LNCAP (cell line): ENCODE measurements around the gene LIN7A.

Experiments used
- CTCF ChIP-seq: fragments of 450-650 bp; IDR thresholded peaks from 2 replicates; pipeline ENCODE4 v1.5.1; 2017; ENCODE audit warnings: mild to moderate bottlenecking

LIN7A gene

DNA sequence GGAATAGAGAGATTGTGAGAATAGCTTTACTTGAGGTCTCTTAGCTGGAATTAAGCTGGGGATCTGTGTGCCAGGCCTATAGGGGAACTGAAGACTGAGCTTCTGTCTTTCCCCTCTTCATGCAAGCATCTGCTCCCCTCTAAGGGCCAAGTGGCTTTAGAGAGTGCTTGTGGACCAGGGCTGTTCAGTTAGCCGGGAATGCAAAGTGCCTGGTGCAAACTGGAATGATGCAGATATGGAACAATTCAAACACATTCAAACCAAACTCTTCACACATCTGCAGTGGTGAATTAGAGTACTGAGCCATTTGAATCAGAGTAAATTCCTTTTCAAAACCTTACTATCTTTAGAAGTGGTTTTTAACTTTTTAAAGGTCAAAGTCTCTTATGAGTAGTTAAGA lies 99.0 kb downstream of the LIN7A start:
- TF ChIP-seq CTCF, result no peak

- TF ChIP-seq CTCF, result no peak
Observed at GRCh38 chr12:80838024-80838658, 99.6 kb downstream of the LIN7A start.

DNA sequence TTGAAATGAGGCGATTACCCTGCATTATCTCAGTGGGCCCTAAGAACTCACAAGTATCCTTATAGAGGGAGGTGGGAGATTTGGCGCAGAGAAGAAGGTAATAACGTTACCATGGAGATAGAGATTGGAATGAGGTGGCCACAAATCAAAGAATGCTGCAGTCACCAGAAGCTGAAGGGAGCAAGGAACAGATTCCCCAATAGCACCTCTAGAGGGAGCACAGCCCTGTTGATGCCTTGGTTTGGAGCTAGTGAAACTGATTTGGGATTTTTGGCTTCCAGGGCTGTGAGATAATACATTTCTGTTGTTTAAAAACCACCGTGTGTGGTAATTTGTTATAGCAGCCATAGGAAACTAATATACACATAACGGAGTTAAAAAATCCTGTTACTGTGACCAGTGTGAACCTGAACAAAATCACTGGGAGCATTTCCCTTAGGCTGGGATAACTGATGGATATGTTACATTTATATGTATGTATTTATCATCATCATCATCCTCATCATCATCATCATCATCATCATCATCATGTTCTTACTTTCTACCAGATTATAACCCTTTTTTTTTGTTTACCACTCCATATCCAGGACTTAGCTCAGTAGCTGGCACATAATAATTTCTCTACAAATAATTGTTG lies 100.3 kb downstream of the LIN7A start:
- peak; percentile 87 for TF ChIP-seq CTCF

- no peak for TF ChIP-seq CTCF
Observed at GRCh38 chr12:80834724-80835123, 103.0 kb downstream of the LIN7A start.

- no peak for TF ChIP-seq CTCF
Observed at GRCh38 chr12:80830533-80831088, 107.1 kb downstream of the LIN7A start.

GRCh38 chr12:80829767-80830166 lies 108.0 kb downstream of the LIN7A start:
- TF ChIP-seq CTCF, result no peak

DNA sequence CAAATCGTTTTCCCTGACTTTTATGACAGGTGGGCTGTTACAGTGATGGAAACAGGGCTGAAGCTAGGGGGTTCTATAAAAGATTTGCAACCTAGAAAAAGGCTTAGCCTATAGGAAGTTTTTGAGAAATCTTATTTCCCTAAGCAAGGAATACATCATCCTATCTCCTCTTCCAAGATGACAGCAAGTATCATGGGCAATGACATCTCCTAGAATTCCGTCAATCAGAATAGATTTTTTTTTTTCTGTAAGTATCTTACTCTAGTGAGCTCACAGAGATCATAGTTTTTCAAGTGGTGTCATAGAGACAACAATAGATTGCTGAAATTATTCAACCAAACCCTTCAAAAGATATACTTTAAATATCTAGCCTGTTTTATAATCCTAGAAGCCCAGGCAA lies 112.2 kb downstream of the LIN7A start:
- TF ChIP-seq CTCF, result no peak
